ENCODE data around the gene NRAP.

The NRAP gene

GRCh38 chr10:113566888-113567287 is 97.0 kb downstream of the NRAP start:
- TF ChIP-seq CEBPB (IDR thresholded peaks at IDR 0.05) (no peak), TEAD4 (IDR thresholded peaks at IDR 0.05) (no peak), MAX (IDR thresholded peaks at IDR 0.05) (no peak)

GRCh38 chr10:113565364-113565763 is 98.5 kb downstream of the NRAP start:
- TF ChIP-seq, protein P1, sequence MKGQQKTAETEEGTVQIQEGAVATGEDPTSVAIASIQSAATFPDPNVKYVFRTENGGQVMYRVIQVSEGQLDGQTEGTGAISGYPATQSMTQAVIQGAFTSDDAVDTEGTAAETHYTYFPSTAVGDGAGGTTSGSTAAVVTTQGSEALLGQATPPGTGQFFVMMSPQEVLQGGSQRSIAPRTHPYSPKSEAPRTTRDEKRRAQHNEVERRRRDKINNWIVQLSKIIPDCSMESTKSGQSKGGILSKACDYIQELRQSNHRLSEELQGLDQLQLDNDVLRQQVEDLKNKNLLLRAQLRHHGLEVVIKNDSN (IDR thresholded peaks at IDR 0.05): no peak
- no peak for TF ChIP-seq CREB1 (IDR thresholded peaks at IDR 0.05; ENCODE audit: low read depth)
- TF ChIP-seq FOXM1 (IDR thresholded peaks at IDR 0.05; ENCODE audit: borderline replicate concordance, low read depth): no peak
- no peak for TF ChIP-seq TCF12 (IDR thresholded peaks at IDR 0.05; ENCODE audit: low read depth)
- TF ChIP-seq NFIC (IDR thresholded peaks at IDR 0.05): no peak
- TF ChIP-seq RAD21 (IDR thresholded peaks at IDR 0.05; ENCODE audit: low read depth): no peak
- no peak for TF ChIP-seq TAF1 (IDR thresholded peaks at IDR 0.05; ENCODE audit: low read depth)
- TF ChIP-seq EGR1 (IDR thresholded peaks at IDR 0.05): no peak
- no peak for TF ChIP-seq MAX (IDR thresholded peaks at IDR 0.05)
- TF ChIP-seq YY1 (IDR thresholded peaks at IDR 0.05; ENCODE audit: low read depth): no peak

DNA sequence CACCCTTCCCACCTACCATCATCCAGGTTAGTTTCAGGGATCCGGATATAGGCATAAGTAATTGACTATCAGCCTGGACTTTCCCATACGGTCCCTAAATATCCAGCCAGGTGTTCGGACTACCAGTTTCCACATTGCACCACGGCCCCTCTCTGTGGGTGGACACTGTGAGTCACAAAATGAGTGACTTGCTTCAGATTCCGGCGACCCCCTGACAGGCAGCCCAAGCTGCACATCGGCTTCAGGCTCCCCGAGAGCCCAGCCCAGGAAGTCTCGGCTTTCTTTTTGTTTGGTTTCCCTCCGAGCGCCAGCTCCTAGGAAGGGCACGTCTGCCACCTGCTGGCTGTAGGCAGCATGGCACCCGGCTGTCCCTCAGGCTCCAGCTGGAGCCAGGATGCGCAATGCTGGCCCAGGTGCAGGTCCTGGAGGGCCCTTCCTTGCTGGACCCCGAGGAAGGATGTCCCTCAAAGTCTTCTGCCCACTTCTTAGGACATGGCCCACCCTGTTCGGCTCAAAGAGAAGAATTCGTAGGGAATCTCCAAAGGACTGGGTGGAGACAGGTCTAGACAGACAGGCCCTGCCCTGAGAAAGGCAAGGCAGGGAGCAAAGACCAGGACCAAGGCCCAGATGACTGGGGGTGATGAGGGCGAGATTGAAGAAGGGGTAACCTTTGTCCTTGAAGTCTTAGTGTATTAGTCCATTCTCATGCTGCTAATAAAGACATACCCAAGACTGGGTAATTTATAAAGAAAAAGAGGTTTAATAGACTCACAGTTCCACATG is 100.3 kb downstream of the NRAP start:
- TF ChIP-seq FOXM1 (IDR thresholded peaks at IDR 0.05; ENCODE audit: borderline replicate concordance, low read depth) (no peak), ZBTB7A (IDR thresholded peaks at IDR 0.05; ENCODE audit: low read depth) (no peak), RAD21 (IDR thresholded peaks at IDR 0.05; ENCODE audit: low read depth) (peak; percentile 87), REST (IDR thresholded peaks at IDR 0.05; ENCODE audit: low read depth) (no peak)

GRCh38 chr10:113562704-113563103 is 101.1 kb downstream of the NRAP start:
- TF ChIP-seq CEBPB (IDR thresholded peaks at IDR 0.05) (no peak), MAX (IDR thresholded peaks at IDR 0.05) (no peak), YY1 (IDR thresholded peaks at IDR 0.05; ENCODE audit: low read depth) (no peak), NFIC (IDR thresholded peaks at IDR 0.05) (no peak), RAD21 (IDR thresholded peaks at IDR 0.05; ENCODE audit: low read depth) (no peak), TCF12 (IDR thresholded peaks at IDR 0.05; ENCODE audit: low read depth) (no peak), ZBTB7A (IDR thresholded peaks at IDR 0.05; ENCODE audit: low read depth) (no peak), TEAD4 (IDR thresholded peaks at IDR 0.05) (no peak), CREB1 (IDR thresholded peaks at IDR 0.05; ENCODE audit: low read depth) (no peak), FOXM1 (IDR thresholded peaks at IDR 0.05; ENCODE audit: borderline replicate concordance, low read depth) (no peak), REST (IDR thresholded peaks at IDR 0.05; ENCODE audit: low read depth) (no peak), TAF1 (IDR thresholded peaks at IDR 0.05; ENCODE audit: low read depth) (no peak), EP300 (IDR thresholded peaks at IDR 0.05; ENCODE audit: borderline replicate concordance) (no peak), EGR1 (IDR thresholded peaks at IDR 0.05) (no peak)
- TF ChIP-seq, protein P1 (IDR thresholded peaks at IDR 0.05): no peak

DNA sequence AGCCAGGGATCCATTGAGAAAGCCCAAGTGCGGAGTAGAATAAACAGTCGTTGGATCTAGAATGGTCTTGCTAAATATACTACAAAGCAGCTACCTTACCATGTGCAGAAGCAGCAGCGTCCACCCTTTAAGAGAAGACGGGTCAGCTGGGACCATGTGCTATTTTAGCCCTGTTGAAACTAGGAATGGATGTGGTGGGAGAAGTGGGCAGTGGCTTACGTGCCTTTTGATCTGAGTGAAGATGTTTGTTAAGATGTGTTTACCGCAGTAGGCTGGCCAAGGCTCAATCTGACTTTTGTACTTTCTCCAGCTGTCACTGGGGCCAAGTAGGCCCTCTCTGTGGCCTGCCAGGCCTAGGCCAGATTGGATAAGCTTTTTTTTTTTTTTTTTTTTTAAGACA is 101.8 kb downstream of the NRAP start:
- TF ChIP-seq REST (IDR thresholded peaks at IDR 0.05; ENCODE audit: low read depth): no peak
- TF ChIP-seq NFIC (IDR thresholded peaks at IDR 0.05): no peak
- no peak for TF ChIP-seq TAF1 (IDR thresholded peaks at IDR 0.05; ENCODE audit: low read depth)
- no peak for TF ChIP-seq YY1 (IDR thresholded peaks at IDR 0.05; ENCODE audit: low read depth)

Data from Ishikawa (cell line).